Neural cell (in vitro differentiated cells): ENCODE results near the gene SPPL2A.

Experiments used
- EZH2 ChIP-seq: fragments of 200-600, 300-800 bp; shearing (Covaris generic), sonication (generic); IDR thresholded peaks from 2 replicates; pipeline ENCODE4 v1.6.1; 2014; ENCODE audit warnings: antibody characterized with exemption, low read length, borderline replicate concordance, mild to moderate bottlenecking; ENCODE audit not compliant: insufficient read depth, poor library complexity, severe bottlenecking
- POLR2AphosphoS5 ChIP-seq: IDR thresholded peaks from 2 replicates; pipeline ENCODE4 v1.6.1; 2012
- RAD21 ChIP-seq: fragments of 450-650 bp; conservative IDR thresholded peaks from 2 replicates; pipeline ENCODE4 v1.6.1; 2014; ENCODE audit warnings: antibody characterized with exemption, mild to moderate bottlenecking, moderate library complexity
- TF ChIP-seq, protein P1 (sequence below): fragments of 450-650 bp; IDR thresholded peaks from 2 replicates; pipeline ENCODE4 v1.5.1; 2014; ENCODE audit warnings: antibody characterized with exemption, mild to moderate bottlenecking, moderate library complexity; ENCODE audit not compliant: poor library complexity, severe bottlenecking

DNA sequence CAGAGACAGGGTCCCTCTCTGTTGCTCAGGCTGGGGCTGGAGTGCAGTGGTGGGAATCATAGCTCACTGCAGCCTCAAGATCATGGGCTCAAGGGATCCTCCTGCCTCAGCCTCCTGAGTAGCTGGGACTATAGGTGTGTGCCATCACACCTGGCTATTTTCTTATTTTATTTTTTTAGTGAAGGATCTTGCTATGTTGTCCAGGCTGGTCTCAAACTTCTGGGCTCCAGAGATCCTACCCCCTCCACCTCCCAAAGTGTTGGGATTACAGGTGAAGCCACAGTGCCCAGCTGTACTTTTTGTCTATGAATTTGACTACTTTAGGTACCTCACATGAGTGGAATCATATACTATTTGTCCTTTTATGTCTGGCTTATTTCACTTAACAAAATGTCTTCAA lies 49.1 kb upstream of the SPPL2A start:
- TF ChIP-seq POLR2AphosphoS5 (no peak), EZH2 (no peak), RAD21 (no peak)
- TF ChIP-seq, protein P1, sequence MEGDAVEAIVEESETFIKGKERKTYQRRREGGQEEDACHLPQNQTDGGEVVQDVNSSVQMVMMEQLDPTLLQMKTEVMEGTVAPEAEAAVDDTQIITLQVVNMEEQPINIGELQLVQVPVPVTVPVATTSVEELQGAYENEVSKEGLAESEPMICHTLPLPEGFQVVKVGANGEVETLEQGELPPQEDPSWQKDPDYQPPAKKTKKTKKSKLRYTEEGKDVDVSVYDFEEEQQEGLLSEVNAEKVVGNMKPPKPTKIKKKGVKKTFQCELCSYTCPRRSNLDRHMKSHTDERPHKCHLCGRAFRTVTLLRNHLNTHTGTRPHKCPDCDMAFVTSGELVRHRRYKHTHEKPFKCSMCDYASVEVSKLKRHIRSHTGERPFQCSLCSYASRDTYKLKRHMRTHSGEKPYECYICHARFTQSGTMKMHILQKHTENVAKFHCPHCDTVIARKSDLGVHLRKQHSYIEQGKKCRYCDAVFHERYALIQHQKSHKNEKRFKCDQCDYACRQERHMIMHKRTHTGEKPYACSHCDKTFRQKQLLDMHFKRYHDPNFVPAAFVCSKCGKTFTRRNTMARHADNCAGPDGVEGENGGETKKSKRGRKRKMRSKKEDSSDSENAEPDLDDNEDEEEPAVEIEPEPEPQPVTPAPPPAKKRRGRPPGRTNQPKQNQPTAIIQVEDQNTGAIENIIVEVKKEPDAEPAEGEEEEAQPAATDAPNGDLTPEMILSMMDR, result no peak
